ENCODE results near the gene ZNF407. TPM values are rescaled to one million over a fixed set of nuclear protein-coding genes. Genes with fewer than 3 reads are reported as not detected.

Gene ZNF407
- total and polyA plus RNA-seq, 12 donors, result 2.5 to 14.9 (median 12.7) TPM

GRCh38 chr18:75113455-75113854 is 515.8 kb downstream of the ZNF407 start:
- Histone ChIP-seq H3K27me3 (no peaks in the 10 kb centered on the region), H3K4me3 (no peak overlapping the region), H3K9me3 (no peaks in the 10 kb centered on the region), H3K36me3 (no peaks in the 10 kb centered on the region), H3K4me1 (no peaks in the 10 kb centered on the region), H3K27ac (no peak overlapping the region)
- no peak for TF ChIP-seq CTCF (IDR thresholded peaks at IDR 0.05)
- 88 to 92% methylated on average over 5 of the region's 5 CpGs for WGBS, 2 donors
- intact Hi-C loops (cut with DNase I), result no loop called here
- ATAC-seq (no peak), DNase-seq (no peak)

GRCh38 chr18:75114231-75114764 is 516.6 kb downstream of the ZNF407 start:
- DNase-seq, result no peak
- Histone ChIP-seq H3K36me3 (no peaks in the 10 kb centered on the region), H3K27me3 (no peaks in the 10 kb centered on the region), H3K4me1 (no peaks in the 10 kb centered on the region), H3K27ac (no peak overlapping the region), H3K4me3 (no peak overlapping the region), H3K9me3 (peaks cover 0 to 3% (median 0%) of the 10 kb centered on the region in 11 donors)
- intact Hi-C loops (cut with DNase I), result no loop called here
- ATAC-seq, result no peak
- 83% methylated on average over 6 of the region's 6 CpGs for WGBS, 2 donors
- no peak for TF ChIP-seq CTCF (IDR thresholded peaks at IDR 0.05)

Other genes starting within 250 kb of the ZNF407 start
- gene DIPK1C, start 140.6 kb upstream of the ZNF407 start, total RNA-seq, result 10 to 100 TPM in 2 of 10 donors, 1 to 10 TPM in 7, under 1 TPM in 1; 0.90 to 12.9 (median 6.6) TPM
- 1 to 10 TPM in 1 of 2 donors, under 1 TPM in 1; 0.70 to 8.0 TPM for gene DIPK1C, start 140.6 kb upstream of the ZNF407 start, polyA plus RNA-seq
- gene CNDP2, start 101.5 kb upstream of the ZNF407 start, total RNA-seq, result 100 to 1,000 TPM in 1 of 10 donors, 10 to 100 TPM in 9; 50.2 to 117 (median 75.3) TPM
- 10 to 100 TPM; 48.9 to 62.3 TPM for gene CNDP2, start 101.5 kb upstream of the ZNF407 start, polyA plus RNA-seq
- gene CNDP1, start 63.4 kb upstream of the ZNF407 start, total RNA-seq, result under 1 TPM in 1 of 10 donors, not detected in 9; 0.11 TPM
- under 1 TPM in 1 of 2 donors, not detected in 1; 0.12 TPM for gene CNDP1, start 63.4 kb upstream of the ZNF407 start, polyA plus RNA-seq